GM12878 (cell line): Measurements from ENCODE around the gene MRPS18A. TPM values are rescaled to one million over a fixed set of nuclear protein-coding genes. Genes with fewer than 3 reads are reported as not detected.

Experiments
- EED ChIP-seq: sonication (generic); IDR thresholded peaks from 2 replicates; pipeline ENCODE4 v1.6.1; 2016; ENCODE audit warnings: antibody characterized with exemption, low read depth
- ESRRA ChIP-seq: IDR thresholded peaks from 2 replicates; pipeline ENCODE4 v1.6.1; 2012; ENCODE audit warnings: mild to moderate bottlenecking, low read length, improper control_type of control experiment
- MYB ChIP-seq: fragments of 150-350 bp; IDR thresholded peaks from 2 replicates; pipeline ENCODE4 v1.6.1; 2014; ENCODE audit warnings: mild to moderate bottlenecking, low read depth, low read length, borderline replicate concordance
- REST ChIP-seq: IDR thresholded peaks from 2 replicates; pipeline ENCODE4 v1.6.1; 2012; ENCODE audit warnings: mild to moderate bottlenecking, low read depth, low read length
- STAT1 ChIP-seq: fragments of 450-650 bp; conservative IDR thresholded peaks from 2 replicates; pipeline ENCODE4 v1.6.1; 2014; ENCODE audit warnings: antibody characterized with exemption, mild to moderate bottlenecking
- TBL1XR1 ChIP-seq: IDR thresholded peaks from 2 replicates; pipeline ENCODE4 v1.6.1; 2012; ENCODE audit warnings: low read depth, low read length, improper control_type of control experiment
- polyA plus RNA-seq, 11 experiments: library from polyadenylated mRNA; depleted of rRNA in 4 of 11; unstranded in 6 of 11; stranded (reverse) in 5 of 11; fragments of >200 nt; fragmentation: Nextera tagmentation in 4 of 11; fragmentation: Illumina TruSeq in 1 of 11; extraction: Ambion mirVana in 4 of 11; extraction: Trizol in 1 of 11; gene quantifications; 1 replicate in 1 of 11; 2 replicates in 10 of 11; pipeline versions ENCODE4 v1.2.1 to v1.2.3, GENCODE V29; 2011 to 2016; ENCODE audit warnings: inconsistent platforms in 2 of 11, missing spikeins in 2 of 11, low read depth in 1 of 11
- total RNA-seq, 4 experiments: library from RNA; depleted of rRNA in 3 of 4; stranded (reverse); fragments of >200 nt in 3 of 4; fragmentation: Illumina TruSeq in 1 of 4; extraction: Trizol in 1 of 4; gene quantifications; 2 replicates each; pipeline versions ENCODE4 v1.2.1 to v1.2.3, GENCODE V29; 2013 to 2021
- TF ChIP-seq, protein P1 (sequence below): IDR thresholded peaks from 2 replicates; pipeline ENCODE4 v1.6.1; 2012; ENCODE audit warnings: low read depth, low read length, improper control_type of control experiment
- TF ChIP-seq, protein P2 (sequence below): fragments of 450-650 bp; IDR thresholded peaks from 2 replicates; pipeline ENCODE4 v1.6.1; 2018; ENCODE audit warnings: borderline replicate concordance, mild to moderate bottlenecking; ENCODE audit not compliant: partially characterized antibody

MRPS18A gene
- total and polyA plus RNA-seq, 10 of the 15 experiments (the other 5 are each of a cell fraction or from before 2014, with no cell fraction given), result 66.3 to 158 (median 98.7) TPM

DNA sequence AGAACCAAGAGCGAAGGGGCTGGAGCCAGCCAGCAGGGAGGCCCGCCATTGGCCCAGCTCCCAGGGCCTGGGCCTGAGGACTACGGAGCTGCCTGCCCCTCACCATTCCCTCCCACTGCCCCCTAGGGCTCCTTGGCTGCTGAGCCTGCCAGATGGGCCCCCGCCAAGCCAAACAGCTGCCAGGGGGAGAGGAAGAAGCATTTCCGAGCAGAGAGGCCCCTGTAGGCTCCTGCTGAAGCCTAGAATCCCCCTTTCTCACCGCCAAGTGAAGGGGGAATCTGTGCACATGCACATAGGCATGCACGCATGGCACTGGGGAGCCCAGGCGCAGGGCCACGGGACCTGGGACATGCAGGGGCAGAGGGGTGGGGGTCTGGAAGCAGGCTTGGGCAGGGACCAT is 28.5 kb upstream of the MRPS18A start (continued):
- no peak for TF ChIP-seq REST
- TF ChIP-seq ESRRA, result no peak
- TF ChIP-seq MYB, result no peak
- TF ChIP-seq, protein P1, sequence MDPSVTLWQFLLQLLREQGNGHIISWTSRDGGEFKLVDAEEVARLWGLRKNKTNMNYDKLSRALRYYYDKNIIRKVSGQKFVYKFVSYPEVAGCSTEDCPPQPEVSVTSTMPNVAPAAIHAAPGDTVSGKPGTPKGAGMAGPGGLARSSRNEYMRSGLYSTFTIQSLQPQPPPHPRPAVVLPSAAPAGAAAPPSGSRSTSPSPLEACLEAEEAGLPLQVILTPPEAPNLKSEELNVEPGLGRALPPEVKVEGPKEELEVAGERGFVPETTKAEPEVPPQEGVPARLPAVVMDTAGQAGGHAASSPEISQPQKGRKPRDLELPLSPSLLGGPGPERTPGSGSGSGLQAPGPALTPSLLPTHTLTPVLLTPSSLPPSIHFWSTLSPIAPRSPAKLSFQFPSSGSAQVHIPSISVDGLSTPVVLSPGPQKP, result no peak
- no peak for TF ChIP-seq EED
- no peak for TF ChIP-seq TBL1XR1
- TF ChIP-seq, protein P2, sequence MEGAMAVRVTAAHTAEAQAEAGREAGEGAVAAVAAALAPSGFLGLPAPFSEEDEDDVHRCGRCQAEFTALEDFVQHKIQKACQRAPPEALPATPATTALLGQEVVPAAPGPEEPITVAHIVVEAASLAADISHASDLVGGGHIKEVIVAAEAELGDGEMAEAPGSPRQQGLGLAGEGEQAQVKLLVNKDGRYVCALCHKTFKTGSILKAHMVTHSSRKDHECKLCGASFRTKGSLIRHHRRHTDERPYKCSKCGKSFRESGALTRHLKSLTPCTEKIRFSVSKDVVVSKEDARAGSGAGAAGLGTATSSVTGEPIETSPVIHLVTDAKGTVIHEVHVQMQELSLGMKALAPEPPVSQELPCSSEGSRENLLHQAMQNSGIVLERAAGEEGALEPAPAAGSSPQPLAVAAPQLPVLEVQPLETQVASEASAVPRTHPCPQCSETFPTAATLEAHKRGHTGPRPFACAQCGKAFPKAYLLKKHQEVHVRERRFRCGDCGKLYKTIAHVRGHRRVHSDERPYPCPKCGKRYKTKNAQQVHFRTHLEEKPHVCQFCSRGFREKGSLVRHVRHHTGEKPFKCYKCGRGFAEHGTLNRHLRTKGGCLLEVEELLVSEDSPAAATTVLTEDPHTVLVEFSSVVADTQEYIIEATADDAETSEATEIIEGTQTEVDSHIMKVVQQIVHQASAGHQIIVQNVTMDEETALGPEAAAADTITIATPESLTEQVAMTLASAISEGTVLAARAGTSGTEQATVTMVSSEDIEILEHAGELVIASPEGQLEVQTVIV, result no peak
- TF ChIP-seq STAT1, result no peak
